Endothelial cell (in vitro differentiated cells): ENCODE data around the gene NEK4. TPM values are rescaled to one million over a fixed set of nuclear protein-coding genes. Genes with fewer than 3 reads are reported as not detected.

Experiments
- DNase-seq: peaks from one replicate; pipeline ENCODE4 v3.0.0; 2021; ENCODE audit warnings: low spot score
- H3K27ac Mint-ChIP-seq: one replicate; pipeline ENCODE4 v1.8.0; 2021; ENCODE audit warnings: mixed read lengths, inconsistent platforms; ENCODE audit not compliant: unreplicated experiment
- H3K27me3 Mint-ChIP-seq: one replicate; pipeline ENCODE4 v1.8.0; 2021; ENCODE audit warnings: mild to moderate bottlenecking, moderate library complexity, mixed read lengths, inconsistent platforms; ENCODE audit not compliant: unreplicated experiment
- H3K36me3 Mint-ChIP-seq: one replicate; pipeline ENCODE4 v1.8.0; 2021; ENCODE audit warnings: mild to moderate bottlenecking, low read depth, mixed read lengths, inconsistent platforms; ENCODE audit not compliant: unreplicated experiment
- H3K4me1 Mint-ChIP-seq: one replicate; pipeline ENCODE4 v1.8.0; 2021; ENCODE audit warnings: mild to moderate bottlenecking, mixed read lengths, inconsistent platforms; ENCODE audit not compliant: unreplicated experiment
- H3K4me3 Mint-ChIP-seq: one replicate; pipeline ENCODE4 v1.8.0; 2021; ENCODE audit warnings: mild to moderate bottlenecking, mixed read lengths, inconsistent platforms; ENCODE audit not compliant: unreplicated experiment
- H3K9me3 Mint-ChIP-seq: one replicate; pipeline ENCODE4 v1.8.0; 2021; ENCODE audit warnings: mixed read lengths, inconsistent platforms; ENCODE audit not compliant: unreplicated experiment
- CTCF ChIP-seq: fragments of 200-600 bp; sonication (generic); IDR thresholded peaks from one replicate; pipeline ENCODE4 v1.5.0; 2021; ENCODE audit warnings: antibody characterized with exemption; ENCODE audit not compliant: unreplicated experiment
- total RNA-seq: library from RNA; stranded (reverse); fragmentation: NEBNext Ultra II Directional; extraction: Animal tissue kit (Norgen Biotek cat#: 25700); gene quantifications from one replicate; pipeline ENCODE4 v1.2.1, GENCODE V29; 2021; ENCODE audit not compliant: unreplicated experiment

Gene NEK4
- total RNA-seq, 1 donor from 2014 or later, result 16.9 TPM

DNA sequence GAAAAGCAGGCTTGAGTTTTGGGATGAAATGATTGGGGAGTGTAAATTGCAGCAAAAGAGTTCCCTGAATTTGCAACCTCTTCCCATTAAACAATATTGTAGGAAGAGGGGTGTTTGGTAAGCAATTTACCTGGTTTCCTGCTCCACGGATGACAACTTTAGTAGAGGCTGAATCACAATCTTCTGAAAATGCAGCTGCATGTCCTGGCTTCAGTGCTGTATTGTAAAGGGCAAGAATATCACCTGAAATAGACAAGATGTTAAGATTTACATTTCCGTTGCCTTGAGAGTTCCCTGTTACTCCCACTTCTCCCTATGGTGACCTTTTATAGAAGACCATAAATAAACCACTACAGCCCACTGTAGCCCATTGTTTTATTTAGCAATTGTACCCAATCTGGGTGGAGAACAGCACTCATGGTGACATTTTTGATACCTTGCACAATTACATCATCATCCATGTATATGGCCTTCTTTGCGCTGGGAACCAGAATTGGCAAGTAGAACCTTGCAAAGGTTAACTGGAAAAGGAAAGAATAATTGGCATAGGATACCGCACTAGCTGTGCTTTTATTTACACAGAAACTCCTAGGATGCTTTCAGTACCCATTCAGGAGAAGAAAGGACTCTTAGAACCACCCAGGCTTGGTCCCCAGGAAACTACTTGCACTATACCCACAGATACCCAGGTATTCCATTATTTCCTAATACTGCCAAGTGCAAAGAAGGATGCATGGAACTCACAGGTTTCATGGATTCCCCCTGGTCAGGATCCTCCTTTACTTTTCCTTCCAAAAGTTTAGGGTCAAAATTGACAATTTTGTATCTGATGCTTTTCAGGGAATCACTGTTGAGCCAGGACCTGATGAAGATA, 74.7 kb downstream of the NEK4 start:
- no peak for TF ChIP-seq CTCF
- Mint-ChIP-seq H3K27me3 (peaks cover 3% of the 10 kb centered on the region), H3K36me3 (peaks cover 36% of the 10 kb centered on the region), H3K4me3 (no peak overlapping the region), H3K4me1 (no peaks in the 10 kb centered on the region), H3K27ac (no peak overlapping the region), H3K9me3 (no peaks in the 10 kb centered on the region)
- no peak for DNase-seq

- H3K27me3 Mint-ChIP-seq, result no peaks in the 10 kb centered on the region
- H3K4me3 Mint-ChIP-seq, result no peak overlapping the region
- H3K36me3 Mint-ChIP-seq, result peaks cover 45% of the 10 kb centered on the region
- no peak for DNase-seq
- H3K9me3 Mint-ChIP-seq, result no peaks in the 10 kb centered on the region
- H3K4me1 Mint-ChIP-seq, result no peaks in the 10 kb centered on the region
- no peak for TF ChIP-seq CTCF
- H3K27ac Mint-ChIP-seq, result no peak overlapping the region
These were observed 76.1 kb downstream of the NEK4 start for GRCh38 chr3:52694528-52695189.

DNA sequence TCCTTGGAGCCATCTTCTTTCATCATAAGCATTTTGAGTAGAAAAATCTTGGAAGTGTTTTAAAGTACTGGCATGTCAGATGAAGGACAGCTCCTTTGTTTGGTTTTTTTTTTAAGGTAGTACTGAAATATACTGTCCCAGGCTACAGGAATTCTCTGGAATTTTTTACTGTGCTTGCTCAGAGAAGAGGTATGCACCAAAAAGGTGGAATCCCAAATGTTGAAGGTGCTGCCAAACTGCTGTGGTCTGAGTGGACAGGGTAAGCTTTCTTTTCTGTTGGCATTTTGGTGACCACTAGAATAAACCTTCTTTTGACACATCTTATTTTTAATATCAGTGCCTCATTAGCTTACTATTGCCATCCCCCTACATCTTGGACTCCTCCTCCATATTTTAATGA, 77.7 kb downstream of the NEK4 start:
- TF ChIP-seq CTCF, result no peak
- H3K9me3 Mint-ChIP-seq, result no peaks in the 10 kb centered on the region
- no peak overlapping the region for H3K27ac Mint-ChIP-seq
- peak overlapping the region; percentile 72 for H3K4me3 Mint-ChIP-seq
- H3K4me1 Mint-ChIP-seq, result no peaks in the 10 kb centered on the region
- no peak for DNase-seq
- H3K36me3 Mint-ChIP-seq, result peaks cover 59% of the 10 kb centered on the region
- peaks cover 2% of the 10 kb centered on the region for H3K27me3 Mint-ChIP-seq

GRCh38 chr3:52690560-52690959, 80.2 kb downstream of the NEK4 start:
- Mint-ChIP-seq H3K27ac (peak overlapping the region; percentile 16), H3K36me3 (peaks cover 50% of the 10 kb centered on the region), H3K4me3 (peak overlapping the region; percentile 52), H3K9me3 (no peaks in the 10 kb centered on the region), H3K27me3 (peaks cover 2% of the 10 kb centered on the region), H3K4me1 (peaks cover 11% of the 10 kb centered on the region)
- DNase-seq, result no peak
- TF ChIP-seq CTCF, result no peak

GRCh38 chr3:52689151-52689550, 81.6 kb downstream of the NEK4 start:
- H3K4me1 Mint-ChIP-seq, result peaks cover 16% of the 10 kb centered on the region
- peak overlapping the region; percentile 11 for H3K27ac Mint-ChIP-seq
- H3K9me3 Mint-ChIP-seq, result no peaks in the 10 kb centered on the region
- TF ChIP-seq CTCF, result no peak
- peak overlapping the region; percentile 45 for H3K4me3 Mint-ChIP-seq
- peaks cover 5% of the 10 kb centered on the region for H3K27me3 Mint-ChIP-seq
- no peak for DNase-seq
- H3K36me3 Mint-ChIP-seq, result peaks cover 42% of the 10 kb centered on the region
